Progenitor cell of endocrine pancreas (in vitro differentiated cells): ENCODE measurements around the gene PDIA4. TPM values are rescaled to one million over a fixed set of nuclear protein-coding genes. Genes with fewer than 3 reads are reported as not detected.

Experiments used
- DNase-seq: peaks from one replicate; pipeline ENCODE4 v3.0.0; 2021; ENCODE audit warnings: low spot score; ENCODE audit not compliant: unreplicated experiment
- H3K27ac Mint-ChIP-seq: 2 replicates; pipeline ENCODE4 v1.8.0; 2021; ENCODE audit warnings: mild to moderate bottlenecking, moderate library complexity, mixed read lengths
- H3K27me3 Mint-ChIP-seq: 2 replicates; pipeline ENCODE4 v1.8.0; 2021; ENCODE audit warnings: mixed read lengths
- H3K36me3 Mint-ChIP-seq: 2 replicates; pipeline ENCODE4 v1.8.0; 2022; ENCODE audit warnings: mixed read lengths; ENCODE audit not compliant: insufficient read depth
- H3K4me1 Mint-ChIP-seq: 2 replicates; pipeline ENCODE4 v1.8.0; 2021; ENCODE audit warnings: low read depth, mixed read lengths
- H3K4me3 Mint-ChIP-seq: 2 replicates; pipeline ENCODE4 v1.8.0; 2021; ENCODE audit warnings: low read depth, mild to moderate bottlenecking, moderate library complexity, mixed read lengths
- H3K9me3 Mint-ChIP-seq: 2 replicates; pipeline ENCODE4 v1.8.0; 2021; ENCODE audit warnings: low read depth, mixed read lengths
- CTCF ChIP-seq: fragments of 200-600 bp; sonication (generic); IDR thresholded peaks from one replicate; pipeline ENCODE4 v1.5.0; 2021; ENCODE audit warnings: antibody characterized with exemption, mild to moderate bottlenecking; ENCODE audit not compliant: unreplicated experiment
- total RNA-seq: library from RNA; stranded (reverse); gene quantifications from 2 replicates; pipeline ENCODE4 v1.2.1, GENCODE V29; 2021

PDIA4 gene
- total RNA-seq, 1 donor from 2014 or later: 238 TPM

- Mint-ChIP-seq H3K4me3 (peak overlapping the region; percentile 90), H3K4me1 (peaks cover 5% of the 10 kb centered on the region), H3K36me3 (no peaks in the 10 kb centered on the region), H3K27ac (peak overlapping the region; percentile 95), H3K9me3 (no peaks in the 10 kb centered on the region), H3K27me3 (no peaks in the 10 kb centered on the region)
- TF ChIP-seq CTCF: no peak
- DNase-seq: no peak
These were observed 64.5 kb downstream of the PDIA4 start for GRCh38 chr7:148963583-148964482.

GRCh38 chr7:148962823-148963582 is 65.3 kb downstream of the PDIA4 start:
- Mint-ChIP-seq H3K27me3 (no peaks in the 10 kb centered on the region), H3K4me1 (peaks cover 5% of the 10 kb centered on the region), H3K9me3 (no peaks in the 10 kb centered on the region), H3K36me3 (no peaks in the 10 kb centered on the region), H3K4me3 (peak overlapping the region; percentile 90), H3K27ac (peak overlapping the region; percentile 95)
- TF ChIP-seq CTCF: peak; percentile 70
- DNase-seq: peak; percentile 17

GRCh38 chr7:148962440-148962822 is 65.9 kb downstream of the PDIA4 start:
- TF ChIP-seq CTCF: no peak
- Mint-ChIP-seq H3K4me3 (peak overlapping the region; percentile 90), H3K9me3 (no peaks in the 10 kb centered on the region), H3K4me1 (peaks cover 5% of the 10 kb centered on the region), H3K27ac (peak overlapping the region; percentile 95), H3K27me3 (no peaks in the 10 kb centered on the region), H3K36me3 (no peaks in the 10 kb centered on the region)
- DNase-seq: no peak

GRCh38 chr7:148959726-148960125 is 68.6 kb downstream of the PDIA4 start:
- Mint-ChIP-seq H3K27me3 (no peaks in the 10 kb centered on the region), H3K4me1 (peaks cover 5% of the 10 kb centered on the region)

More at GRCh38 chr7:148959726-148960125, 68.6 kb downstream of the PDIA4 start:
- no peak for TF ChIP-seq CTCF
- Mint-ChIP-seq H3K27ac (no peak overlapping the region), H3K4me3 (no peak overlapping the region), H3K36me3 (no peaks in the 10 kb centered on the region), H3K9me3 (no peaks in the 10 kb centered on the region)
- DNase-seq: no peak
